Mesothelial cell of epicardium (in vitro differentiated cells): ENCODE results near the gene CUEDC2. TPM values are rescaled to one million over a fixed set of nuclear protein-coding genes. Genes with fewer than 3 reads are reported as not detected.

Experiments used
- DNase-seq, 2 experiments: peaks; one replicate each; pipeline ENCODE4 v3.0.0; 2021; ENCODE audit warnings: low spot score in 2 of 2; ENCODE audit not compliant: unreplicated experiment in 2 of 2
- H3K27ac Mint-ChIP-seq: 2 replicates; pipeline ENCODE4 v1.8.0; 2021; ENCODE audit warnings: mixed read lengths
- H3K27me3 Mint-ChIP-seq: 2 replicates; pipeline ENCODE4 v1.8.0; 2021; ENCODE audit warnings: low read depth, mixed read lengths
- H3K36me3 Mint-ChIP-seq: 2 replicates; pipeline ENCODE4 v1.8.0; 2021; ENCODE audit warnings: mixed read lengths
- H3K4me1 Mint-ChIP-seq: 2 replicates; pipeline ENCODE4 v1.8.0; 2021; ENCODE audit warnings: mixed read lengths
- H3K4me3 Mint-ChIP-seq: 2 replicates; pipeline ENCODE4 v1.8.0; 2021; ENCODE audit warnings: mild to moderate bottlenecking, moderate library complexity, mixed read lengths
- H3K9me3 Mint-ChIP-seq: 2 replicates; pipeline ENCODE4 v1.8.0; 2021; ENCODE audit warnings: mixed read lengths
- total RNA-seq: library from RNA; stranded (reverse); gene quantifications from 3 replicates; pipeline ENCODE4 v1.2.1, GENCODE V29; 2021
- TF ChIP-seq, protein P1 (sequence below): fragments of 200-600 bp; sonication (generic); IDR thresholded peaks from one replicate; pipeline ENCODE4 v1.5.0; 2021; ENCODE audit warnings: antibody characterized with exemption; ENCODE audit not compliant: unreplicated experiment

The CUEDC2 gene
- total RNA-seq, 1 donor from 2014 or later: 75.6 TPM

DNA sequence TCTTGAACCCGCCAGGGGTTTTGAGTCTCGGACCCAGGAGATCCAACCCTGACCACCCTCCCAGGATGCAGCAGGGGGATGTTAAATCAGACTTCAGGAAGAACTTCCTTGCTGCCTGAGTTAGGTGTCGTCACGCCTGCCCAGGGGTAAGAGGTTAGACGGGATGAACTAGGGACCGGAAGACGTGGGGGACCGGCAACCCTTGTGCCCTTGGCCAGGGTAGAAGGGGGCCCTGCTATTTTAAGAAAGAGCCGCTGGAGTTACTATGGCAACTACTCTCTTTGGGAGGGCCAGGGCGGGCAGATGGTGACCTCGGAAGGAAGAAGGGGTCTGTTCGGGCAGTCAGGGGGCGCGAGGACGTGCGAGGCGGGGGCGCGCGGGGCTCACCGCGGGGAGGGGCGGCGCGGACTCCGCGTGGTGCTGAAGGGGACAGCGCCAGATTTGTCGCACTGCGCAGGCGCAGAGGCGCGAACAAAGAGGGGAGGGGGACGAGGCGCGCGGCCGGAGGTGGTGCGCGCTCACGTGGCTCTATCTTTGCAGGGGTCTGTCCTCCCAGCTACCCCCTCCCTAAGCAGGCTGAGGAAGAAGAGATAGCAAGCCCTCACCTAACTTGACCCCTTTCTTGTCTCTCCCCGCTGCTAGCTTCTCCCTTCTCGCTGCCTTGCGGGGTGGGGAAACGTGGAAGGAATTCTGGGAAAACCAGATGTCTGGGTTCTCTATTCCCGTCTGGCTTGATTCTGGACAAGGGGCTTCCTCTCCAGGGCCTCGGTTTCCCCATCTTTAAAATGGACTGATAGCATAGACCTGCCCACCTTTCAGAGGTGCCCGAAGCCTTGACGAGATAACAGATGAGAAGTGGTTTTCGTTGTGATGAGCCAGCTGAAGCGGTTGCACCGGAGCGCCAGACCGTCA lies 12.8 kb downstream of the CUEDC2 start:
- Mint-ChIP-seq H3K4me3 (peak overlapping the region; percentile 93), H3K4me1 (peaks cover 31% of the 10 kb centered on the region), H3K36me3 (no peaks in the 10 kb centered on the region), H3K27me3 (peaks cover 47% of the 10 kb centered on the region), H3K9me3 (no peaks in the 10 kb centered on the region), H3K27ac (peak overlapping the region; percentile 98)
- TF ChIP-seq, protein P1, sequence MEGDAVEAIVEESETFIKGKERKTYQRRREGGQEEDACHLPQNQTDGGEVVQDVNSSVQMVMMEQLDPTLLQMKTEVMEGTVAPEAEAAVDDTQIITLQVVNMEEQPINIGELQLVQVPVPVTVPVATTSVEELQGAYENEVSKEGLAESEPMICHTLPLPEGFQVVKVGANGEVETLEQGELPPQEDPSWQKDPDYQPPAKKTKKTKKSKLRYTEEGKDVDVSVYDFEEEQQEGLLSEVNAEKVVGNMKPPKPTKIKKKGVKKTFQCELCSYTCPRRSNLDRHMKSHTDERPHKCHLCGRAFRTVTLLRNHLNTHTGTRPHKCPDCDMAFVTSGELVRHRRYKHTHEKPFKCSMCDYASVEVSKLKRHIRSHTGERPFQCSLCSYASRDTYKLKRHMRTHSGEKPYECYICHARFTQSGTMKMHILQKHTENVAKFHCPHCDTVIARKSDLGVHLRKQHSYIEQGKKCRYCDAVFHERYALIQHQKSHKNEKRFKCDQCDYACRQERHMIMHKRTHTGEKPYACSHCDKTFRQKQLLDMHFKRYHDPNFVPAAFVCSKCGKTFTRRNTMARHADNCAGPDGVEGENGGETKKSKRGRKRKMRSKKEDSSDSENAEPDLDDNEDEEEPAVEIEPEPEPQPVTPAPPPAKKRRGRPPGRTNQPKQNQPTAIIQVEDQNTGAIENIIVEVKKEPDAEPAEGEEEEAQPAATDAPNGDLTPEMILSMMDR: no peak
- peak; percentile 68 to 90 for DNase-seq

DNA sequence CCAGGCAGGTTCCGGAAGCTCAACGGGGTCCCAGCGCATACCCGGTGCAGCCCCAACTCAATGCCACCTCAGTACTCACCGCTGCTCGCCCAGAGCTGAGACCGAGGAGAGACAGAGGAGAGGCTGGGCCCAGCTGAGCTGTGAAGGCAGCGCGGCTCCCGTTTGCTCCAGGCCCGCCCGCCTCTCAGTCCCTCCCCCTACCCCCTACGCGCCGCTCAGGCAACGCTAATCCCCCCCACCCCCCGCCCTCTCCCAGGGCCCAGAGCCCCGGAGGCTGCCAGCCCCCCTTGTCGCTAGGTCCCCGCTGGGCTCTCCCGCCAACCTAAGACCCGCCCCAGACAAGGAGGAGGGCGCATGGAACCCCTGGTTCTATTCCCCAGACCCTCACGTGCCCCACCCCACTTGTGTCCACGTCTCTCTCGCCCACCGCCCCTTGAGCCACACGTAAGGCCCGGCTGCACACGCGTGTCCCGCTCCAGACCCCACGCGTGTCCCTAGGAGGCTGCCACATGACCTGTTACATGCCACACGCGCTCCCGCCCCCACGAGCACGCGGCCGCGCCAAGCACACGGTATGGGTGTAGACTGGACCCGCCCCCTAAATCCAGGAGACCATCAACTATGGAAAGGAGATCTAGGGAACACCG lies 13.6 kb downstream of the CUEDC2 start, which contains the start of gene PSD:
Gene PSD (minus strand): TSS at position 164 of the 647 bp plus-strand sequence. CDS start 1,747 bp downstream, outside the sequence.
- DNase-seq: no peak
- Mint-ChIP-seq H3K27me3 (peaks cover 55% of the 10 kb centered on the region), H3K36me3 (no peaks in the 10 kb centered on the region), H3K27ac (peak within 1 kb of the TSS; percentile 50), H3K4me1 (peaks cover 31% of the 10 kb centered on the region), H3K9me3 (no peaks in the 10 kb centered on the region), H3K4me3 (peak within 1 kb of the TSS; percentile 93)
- TF ChIP-seq, protein P1: no peak

DNA sequence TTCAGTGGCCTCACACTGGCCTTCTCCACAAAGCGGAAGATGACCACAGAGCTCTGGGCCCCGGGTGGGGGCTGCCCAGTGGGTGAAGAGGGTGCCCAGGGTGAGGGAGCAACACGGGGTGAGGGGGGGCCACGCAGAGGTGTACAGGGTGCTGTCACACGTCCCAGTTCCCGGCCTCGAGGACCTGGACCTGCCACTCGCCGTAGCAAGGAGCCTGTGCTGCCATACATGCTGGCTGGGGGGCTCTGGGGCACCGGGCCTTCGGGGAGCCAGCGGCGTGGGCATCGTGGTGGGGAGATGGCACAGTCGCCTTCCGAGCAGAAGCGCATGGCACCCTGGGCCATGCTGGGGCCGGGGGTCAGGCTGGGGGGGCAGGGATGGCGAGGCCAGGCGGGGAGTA lies 15.7 kb downstream of the CUEDC2 start:
- TF ChIP-seq, protein P1: no peak
- Mint-ChIP-seq H3K9me3 (no peaks in the 10 kb centered on the region), H3K36me3 (no peaks in the 10 kb centered on the region), H3K4me1 (peaks cover 20% of the 10 kb centered on the region), H3K4me3 (no peak overlapping the region), H3K27ac (no peak overlapping the region), H3K27me3 (peaks cover 75% of the 10 kb centered on the region)
- DNase-seq: no peak

DNA sequence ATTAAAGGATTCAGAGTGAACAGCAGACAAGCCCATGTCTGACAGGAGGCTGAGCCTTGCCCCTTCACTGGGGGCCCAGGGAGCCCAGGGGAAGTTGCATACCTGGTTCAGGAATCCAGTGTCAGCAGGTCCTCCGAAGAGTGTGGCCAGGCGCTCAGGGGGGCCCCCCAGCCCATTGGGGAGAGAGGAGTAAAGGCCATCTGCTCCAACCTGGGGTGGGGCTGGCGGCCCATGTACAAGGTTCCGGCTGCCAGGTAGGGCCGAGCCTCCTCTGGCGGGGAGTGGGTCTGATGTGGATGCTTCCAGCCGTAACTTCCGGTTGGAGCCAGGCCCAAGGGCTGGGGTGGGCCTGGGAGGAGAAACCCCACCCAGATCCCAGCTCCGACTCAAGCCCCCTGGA lies 16.1 kb downstream of the CUEDC2 start:
- Mint-ChIP-seq H3K36me3 (no peaks in the 10 kb centered on the region), H3K27ac (no peak overlapping the region), H3K27me3 (peaks cover 80% of the 10 kb centered on the region), H3K4me3 (no peak overlapping the region), H3K4me1 (peaks cover 23% of the 10 kb centered on the region), H3K9me3 (no peaks in the 10 kb centered on the region)
- TF ChIP-seq, protein P1: no peak
- DNase-seq: no peak

DNA sequence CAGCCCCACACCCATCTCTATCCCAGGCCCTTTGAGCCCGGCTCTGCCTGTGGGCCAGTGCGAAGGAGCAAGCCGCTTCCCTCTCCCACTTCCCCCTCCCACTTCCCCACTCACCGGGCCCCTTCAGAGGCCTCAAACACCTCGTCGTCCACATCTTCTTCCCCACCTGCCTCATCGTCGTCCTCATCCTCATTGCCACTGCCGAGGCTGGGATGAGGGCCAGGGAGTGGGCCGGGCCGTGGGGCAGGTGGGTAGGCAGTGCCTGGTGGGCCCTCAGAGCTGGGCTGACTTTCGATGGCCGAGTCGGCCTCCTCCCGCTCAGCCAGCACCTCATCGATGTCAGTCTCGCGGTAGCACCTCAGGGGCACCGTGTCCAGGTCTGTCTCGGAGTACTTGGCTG lies 17.6 kb downstream of the CUEDC2 start:
- Mint-ChIP-seq H3K27me3 (peaks cover 91% of the 10 kb centered on the region), H3K36me3 (no peaks in the 10 kb centered on the region), H3K4me3 (no peak overlapping the region), H3K9me3 (no peaks in the 10 kb centered on the region), H3K27ac (no peak overlapping the region), H3K4me1 (peaks cover 22% of the 10 kb centered on the region)
- TF ChIP-seq, protein P1: no peak
- no peak for DNase-seq
